DOHH2 (cell line): ENCODE measurements around the gene AGBL4.
"Not testable (repeated sequence)": the region's sequence is repeated elsewhere in the genome, so short reads cannot be mapped to it uniquely, and the experiment has no call there.

Source experiments
- CTCF ChIP-seq: fragments of 200-600 bp; sonication (generic); IDR thresholded peaks from one replicate; pipeline ENCODE4 v1.5.1; 2014; ENCODE audit warnings: antibody characterized with exemption, mild to moderate bottlenecking, low read depth, low read length; ENCODE audit not compliant: poor library complexity, severe bottlenecking
- EZH2phosphoT487 ChIP-seq: fragments of 200-600 bp; sonication (generic); IDR thresholded peaks from 2 replicates; pipeline ENCODE4 v1.6.1; 2017; ENCODE audit warnings: borderline replicate concordance, mild to moderate bottlenecking, antibody characterized with exemption, low read length, moderate library complexity, mixed read lengths

GRCh38 chr1:49787013-49787412 lies 236.7 kb downstream of the AGBL4 start:
- not testable (repeated sequence) for TF ChIP-seq CTCF, EZH2phosphoT487
